LNCaP clone FGC (cell line): Measurements from ENCODE around the gene SERINC5.
"Not testable (repeated sequence)": the region's sequence is repeated elsewhere in the genome, so short reads cannot be mapped to it uniquely, and the experiment has no call there.

Experiments used
- DNase-seq: peaks from one replicate; pipeline ENCODE4 v3.0.0-alpha.2; 2011; ENCODE audit warnings: low read depth
- H3K4me3 ChIP-seq: 2 replicates; pipeline ENCODE4 v1.5.1; 2011; ENCODE audit warnings: mild to moderate bottlenecking, low read depth, low read length, control low read depth
- CTCF ChIP-seq: IDR thresholded peaks from 2 replicates; pipeline ENCODE4 v1.5.1; 2012; ENCODE audit warnings: mild to moderate bottlenecking; ENCODE audit not compliant: control insufficient read depth, insufficient read depth; ENCODE audit errors: extremely low read depth

The SERINC5 gene

GRCh38 chr5:80094236-80094738 is 161.6 kb downstream of the SERINC5 start:
- H3K4me3 ChIP-seq = no peak overlapping the region
- no peak for DNase-seq
- no peak for TF ChIP-seq CTCF

GRCh38 chr5:80093796-80094195 is 162.1 kb downstream of the SERINC5 start:
- TF ChIP-seq CTCF = no peak
- H3K4me3 ChIP-seq = no peak overlapping the region
- DNase-seq = no peak

GRCh38 chr5:80092486-80093107 is 163.3 kb downstream of the SERINC5 start:
- no peak for DNase-seq
- no peak overlapping the region for H3K4me3 ChIP-seq
- no peak for TF ChIP-seq CTCF

GRCh38 chr5:80091792-80092192 is 164.1 kb downstream of the SERINC5 start:
- DNase-seq = peak; percentile 21
- H3K4me3 ChIP-seq = not testable (repeated sequence)
- peak; percentile 58 for TF ChIP-seq CTCF

DNA sequence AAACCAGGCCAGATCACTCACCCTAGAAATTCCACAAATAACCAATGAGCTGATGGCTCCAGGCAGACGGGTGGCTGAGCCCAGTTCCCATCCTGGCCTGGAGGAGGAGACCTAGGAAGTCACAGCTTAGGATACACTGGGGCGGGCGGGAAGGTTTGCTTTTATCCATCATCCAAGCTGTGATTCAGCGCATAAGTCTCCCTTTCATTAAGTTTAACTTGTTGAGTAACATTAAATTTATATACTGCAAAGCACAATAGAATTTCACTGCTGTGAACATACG is 165.0 kb downstream of the SERINC5 start:
- no peak overlapping the region for H3K4me3 ChIP-seq
- no peak for TF ChIP-seq CTCF
- DNase-seq = no peak

DNA sequence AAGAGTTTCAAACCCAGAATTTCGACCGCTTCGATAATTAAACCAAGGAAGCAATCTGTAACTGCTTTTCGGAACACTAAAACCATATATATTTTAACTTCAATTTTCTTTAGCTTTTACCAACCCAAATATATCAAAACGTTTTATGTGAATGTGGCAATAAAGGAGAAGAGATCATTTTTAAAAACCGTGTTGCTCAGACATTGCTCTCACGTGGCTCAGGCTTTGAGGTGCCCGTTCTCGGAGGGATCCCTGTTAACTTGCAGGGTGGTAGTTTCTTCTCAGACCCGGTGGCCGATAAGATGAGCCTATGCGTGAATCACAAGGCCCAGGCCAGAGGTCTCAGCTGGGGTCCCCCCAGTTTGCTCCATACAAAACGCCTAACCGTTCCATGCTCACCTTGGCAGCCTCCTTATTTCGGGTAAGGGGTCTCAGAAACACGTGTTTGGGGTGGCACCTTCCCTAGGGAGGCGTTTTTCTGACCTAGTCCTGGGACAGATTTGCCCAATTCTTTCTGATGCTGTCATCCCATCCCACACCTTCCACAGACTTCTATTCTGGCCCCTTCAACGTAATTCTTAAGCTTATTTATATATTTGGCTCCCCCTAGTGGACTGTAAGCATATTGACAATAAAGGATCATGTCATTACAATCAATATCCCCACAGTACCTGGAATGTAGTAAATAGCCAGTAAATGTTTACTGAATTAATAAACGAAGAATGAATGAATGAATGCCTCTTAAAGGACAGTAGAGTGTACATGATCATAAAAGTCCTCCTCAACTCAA is 172.6 kb downstream of the SERINC5 start:
- DNase-seq = peak; percentile 41
- peak; percentile 65 for TF ChIP-seq CTCF
- H3K4me3 ChIP-seq = peak overlapping the region; percentile 51
